GM19351 (cell line): ENCODE data around the gene TCP11L2.
"Not testable (repeated sequence)": the region's sequence is repeated elsewhere in the genome, so short reads cannot be mapped to it uniquely, and the experiment has no call there.

Source experiments
- ATAC-seq: cut with Tn5 transposase; IDR thresholded peaks from one replicate; pipeline ENCODE4 v1.9.1; 2021; ENCODE audit warnings: mild to moderate bottlenecking, moderate library complexity; ENCODE audit not compliant: unreplicated experiment

Gene TCP11L2

GRCh38 chr12:106341086-106341877, 38.7 kb downstream of the TCP11L2 start:
- no peak for ATAC-seq

- ATAC-seq = no peak
Measured at GRCh38 chr12:106342397-106343213, 40.1 kb downstream of the TCP11L2 start.

GRCh38 chr12:106343214-106343528, 40.6 kb downstream of the TCP11L2 start:
- ATAC-seq = no peak

- no peak for ATAC-seq
Measured at GRCh38 chr12:106344131-106344530, 41.6 kb downstream of the TCP11L2 start.

GRCh38 chr12:106345746-106346145, 43.2 kb downstream of the TCP11L2 start:
- ATAC-seq = no peak

GRCh38 chr12:106348411-106348810, 45.9 kb downstream of the TCP11L2 start:
- no peak for ATAC-seq

- no peak for ATAC-seq
Measured at GRCh38 chr12:106353175-106353574, 50.6 kb downstream of the TCP11L2 start.

- peak; percentile 87 for ATAC-seq
Measured at GRCh38 chr12:106357549-106358395, 55.2 kb downstream of the TCP11L2 start, which contains the start of gene POLR3B. TSS of gene POLR3B (plus strand) at chr12:106357748. CDS start at chr12:106357880, 132 bp downstream.

- no peak for ATAC-seq
Measured at GRCh38 chr12:106358396-106359241, 56.1 kb downstream of the TCP11L2 start.

- ATAC-seq = no peak
Measured at GRCh38 chr12:106359646-106360399, 57.3 kb downstream of the TCP11L2 start.

GRCh38 chr12:106360400-106360994, 58.0 kb downstream of the TCP11L2 start:
- ATAC-seq = no peak

GRCh38 chr12:106362971-106363370, 60.4 kb downstream of the TCP11L2 start:
- ATAC-seq = no peak

- ATAC-seq = no peak
Measured at GRCh38 chr12:106364261-106364660, 61.7 kb downstream of the TCP11L2 start.

- ATAC-seq = no peak
Measured at GRCh38 chr12:106369624-106370346, 67.3 kb downstream of the TCP11L2 start.

- ATAC-seq = no peak
Measured at GRCh38 chr12:106378788-106379187, 76.3 kb downstream of the TCP11L2 start.

- no peak for ATAC-seq
Measured at GRCh38 chr12:106380954-106381353, 78.4 kb downstream of the TCP11L2 start.

GRCh38 chr12:106381866-106382265, 79.3 kb downstream of the TCP11L2 start:
- ATAC-seq = not testable (repeated sequence)

GRCh38 chr12:106386813-106387535, 84.4 kb downstream of the TCP11L2 start:
- no peak for ATAC-seq
